Left cardiac atrium (tissue), 4 donors: ENCODE data around the gene EPHA3. TPM values are rescaled to one million over a fixed set of nuclear protein-coding genes. Genes with fewer than 3 reads are reported as not detected.

Experiments used
- ATAC-seq, 2 donors: fragments of 200-7000 bp; cut with Tn5 transposase; one replicate each; pipeline ENCODE4 v1.9.1; 2020; ENCODE audit warnings: mild to moderate bottlenecking in 2 of 2, moderate library complexity in 2 of 2
- DNase-seq: peaks from one replicate; pipeline ENCODE4 v3.0.0-alpha.2; 2020
- intact Hi-C, 2 donors: fragments of 100-400 bp; cut with DNase I; formaldehyde crosslinking; loops; one replicate each; pipeline versions ENCODE4 v1.14.1 to v1.15.1; 2022 to 2023
- total RNA-seq, 2 donors: library from RNA; stranded (reverse); fragmentation: NEBNext Ultra II Directional; extraction: Animal tissue kit (Norgen Biotek cat#: 25700); gene quantifications; one replicate each; pipeline ENCODE4 v1.2.1, GENCODE V29; 2021
- donor health status: DM: no; HTN: yes; CAD: no.
- donor health status: DM: no; HTN: yes; CAD: no; lungs with severe emphysema.
- donor health status: DM: yes; HTN: yes; CAD: no.
- donor health status: Dilated cardiomyopathy.

Gene EPHA3
- total RNA-seq, 2 donors from 2014 or later: 5.6 to 8.1 TPM

- intact Hi-C loops: no loop called here
- DNase-seq (no peak), ATAC-seq (no peak)
These were observed 156.7 kb downstream of the EPHA3 start for GRCh38 chr3:89264037-89264560.

DNA sequence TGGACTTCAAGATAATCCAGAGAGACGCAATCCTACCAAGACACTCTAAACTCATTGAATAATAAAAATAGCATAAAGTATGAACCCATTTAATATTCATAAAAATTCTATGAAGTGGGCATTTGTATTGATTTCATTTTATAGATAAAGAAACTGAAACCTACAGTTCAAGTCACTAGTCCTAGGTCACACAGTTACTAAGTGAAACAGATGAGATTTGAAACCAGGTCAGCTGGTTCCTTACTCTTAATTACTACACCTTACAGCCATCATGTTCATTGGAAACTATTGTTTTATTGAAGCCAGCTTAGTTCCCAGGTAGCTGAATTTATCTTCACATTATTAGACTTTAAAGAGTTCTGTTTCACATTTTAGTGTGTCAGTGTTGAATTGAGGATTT lies 158.7 kb downstream of the EPHA3 start:
- DNase-seq (no peak), ATAC-seq (no peak)
- intact Hi-C loops: no loop called here

DNA sequence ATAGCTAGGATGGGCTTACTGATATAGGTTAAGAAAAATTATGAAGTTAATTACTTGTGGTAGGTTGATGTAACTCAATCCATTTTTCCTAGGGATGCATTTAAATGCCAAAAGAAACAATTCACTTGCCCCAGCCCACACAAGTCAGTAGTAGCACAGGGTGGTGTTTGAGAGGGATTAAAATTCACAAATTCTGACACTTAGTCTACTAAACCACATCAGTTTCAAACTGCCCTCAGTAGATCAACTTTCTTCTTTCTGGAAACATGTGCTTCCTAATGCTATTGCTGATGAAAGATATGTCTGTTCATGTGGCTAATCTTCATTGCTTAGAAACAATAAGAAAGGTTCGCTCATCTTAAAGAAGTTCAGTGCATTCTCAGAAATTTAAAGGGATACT lies 160.6 kb downstream of the EPHA3 start:
- DNase-seq: no peak
- ATAC-seq: no peak
- intact Hi-C loops: no loop called here

GRCh38 chr3:89270201-89270600 lies 162.8 kb downstream of the EPHA3 start:
- DNase-seq (no peak), ATAC-seq (no peak)
- intact Hi-C loops: no loop called here

DNA sequence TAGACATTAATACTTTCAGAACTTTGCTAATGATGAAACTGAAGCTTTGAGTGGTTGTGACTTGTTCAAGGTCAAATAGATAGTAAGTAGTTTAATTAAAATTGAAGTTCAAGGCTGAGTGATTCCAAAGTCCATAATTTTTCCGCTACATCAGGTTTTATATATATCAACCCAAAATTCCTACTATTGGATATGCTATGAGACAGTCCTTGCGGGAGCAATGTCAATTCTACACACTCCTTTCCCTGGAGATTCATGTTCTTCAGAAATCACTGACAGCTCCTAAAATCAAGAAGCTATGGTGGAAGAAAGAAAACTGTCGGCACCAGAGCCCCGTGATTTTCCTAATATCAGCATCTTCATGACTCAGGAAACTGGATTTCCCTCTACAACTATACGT lies 167.6 kb downstream of the EPHA3 start:
- ATAC-seq (no peak), DNase-seq (no peak)
- intact Hi-C loops: no loop called here

DNA sequence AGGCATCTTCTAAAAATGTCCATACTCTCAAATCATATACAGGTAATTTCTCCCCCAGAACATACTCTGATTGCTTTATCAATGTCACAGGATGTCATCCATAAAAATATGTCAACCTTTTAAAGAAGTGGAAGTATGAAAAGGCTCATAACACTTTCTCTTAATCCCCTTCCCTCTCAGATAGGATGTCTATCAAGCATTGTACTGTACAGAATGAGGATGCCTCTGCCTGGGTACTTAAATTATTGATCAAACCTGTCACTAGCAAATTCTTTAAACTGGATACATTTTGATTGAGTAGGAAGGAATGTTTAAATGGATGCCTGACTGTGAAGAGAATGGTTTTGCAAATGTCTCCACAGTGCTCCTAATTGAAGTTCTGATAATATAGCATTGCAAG lies 168.7 kb downstream of the EPHA3 start:
- intact Hi-C loops: no loop called here
- DNase-seq: no peak
- no peak for ATAC-seq

DNA sequence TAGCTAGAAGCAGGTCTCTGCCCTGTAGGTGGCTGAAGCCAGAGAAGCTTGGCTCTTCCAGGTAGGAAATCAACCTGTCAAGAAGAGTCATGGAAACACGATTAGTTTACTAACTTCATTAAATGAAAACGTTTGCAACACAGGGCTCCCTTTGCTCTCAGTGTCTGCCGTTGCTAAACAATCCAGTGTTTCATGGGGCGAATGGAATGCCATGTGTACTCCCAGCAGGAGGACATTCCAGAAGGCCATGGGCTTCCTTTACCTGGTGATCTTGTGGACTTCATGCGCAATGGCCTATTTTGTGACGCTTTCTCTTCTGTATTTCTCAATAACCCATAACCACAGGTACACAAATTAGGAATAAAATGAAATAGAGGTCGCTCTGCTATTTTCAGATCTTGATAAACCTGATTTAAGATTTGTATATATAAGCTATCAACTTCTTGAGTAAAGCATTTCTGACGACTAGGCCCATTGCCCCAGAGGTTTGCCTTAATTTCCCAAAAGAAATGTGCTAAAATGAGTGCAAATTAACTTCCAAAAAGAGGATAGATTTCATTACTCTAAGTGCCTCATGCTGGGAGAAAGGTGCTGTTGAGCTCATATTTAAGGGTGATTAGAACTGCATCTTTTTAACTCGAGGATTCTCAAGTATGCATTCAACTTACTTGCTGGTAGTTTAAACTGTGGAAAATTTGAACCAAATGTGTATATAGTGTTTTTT lies 171.0 kb downstream of the EPHA3 start:
- no peak for DNase-seq
- ATAC-seq: no peak
- intact Hi-C loops: no loop called here

DNA sequence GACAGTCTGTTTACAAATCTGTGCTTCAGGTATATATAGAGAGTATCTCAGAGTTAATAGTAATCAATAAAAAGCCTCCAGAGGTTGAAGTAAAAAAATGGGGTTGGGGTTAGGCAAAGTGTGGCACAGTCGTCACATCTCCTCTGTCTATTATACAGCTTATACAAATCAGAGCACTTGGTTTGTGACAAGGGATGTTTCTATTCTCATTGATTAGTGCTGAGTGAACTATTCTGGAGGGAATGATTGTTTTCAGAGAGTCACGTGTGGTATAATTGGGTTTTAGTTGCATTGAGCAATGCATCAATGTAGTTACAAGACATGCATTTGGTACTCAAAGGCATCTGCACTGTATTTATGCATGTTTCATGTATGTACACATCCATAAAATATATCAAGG lies 172.9 kb downstream of the EPHA3 start:
- DNase-seq (no peak), ATAC-seq (no peak)
- intact Hi-C loops: no loop called here

DNA sequence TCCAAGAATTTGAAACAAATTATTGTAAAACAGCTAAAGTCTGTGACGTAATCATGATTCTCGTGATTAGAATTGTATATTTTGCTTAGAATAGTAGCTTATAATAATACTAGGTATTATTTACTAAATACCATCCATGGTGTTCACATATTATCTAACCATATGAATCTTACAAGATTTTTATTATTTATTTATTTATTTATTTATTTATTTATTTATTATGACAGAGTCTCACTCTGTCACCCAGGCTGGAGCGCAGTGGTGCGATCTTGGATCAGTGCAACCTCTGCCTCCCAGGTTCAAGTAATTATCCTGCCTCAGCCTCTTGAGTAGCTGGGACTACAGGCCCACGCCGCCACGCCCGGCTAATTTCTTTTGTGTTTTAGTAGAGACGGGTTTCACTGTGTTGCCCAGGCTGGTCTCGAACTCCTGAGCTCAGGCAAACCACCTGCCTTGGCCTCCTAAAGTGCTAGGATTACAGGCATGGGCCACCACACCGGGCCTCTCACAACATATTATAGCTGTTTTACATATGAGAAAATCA lies 173.5 kb downstream of the EPHA3 start:
- ATAC-seq: no peak
- intact Hi-C loops: no loop called here
- DNase-seq: no peak

- DNase-seq (no peak), ATAC-seq (no peak)
- intact Hi-C loops: no loop called here
These were observed 180.6 kb downstream of the EPHA3 start for GRCh38 chr3:89287902-89288508.

GRCh38 chr3:89289574-89290190 lies 182.3 kb downstream of the EPHA3 start:
- ATAC-seq (no peak), DNase-seq (no peak)
- intact Hi-C loops: no loop called here

GRCh38 chr3:89297199-89297598 lies 189.8 kb downstream of the EPHA3 start:
- DNase-seq (no peak), ATAC-seq (no peak)
- intact Hi-C loops: no loop called here

DNA sequence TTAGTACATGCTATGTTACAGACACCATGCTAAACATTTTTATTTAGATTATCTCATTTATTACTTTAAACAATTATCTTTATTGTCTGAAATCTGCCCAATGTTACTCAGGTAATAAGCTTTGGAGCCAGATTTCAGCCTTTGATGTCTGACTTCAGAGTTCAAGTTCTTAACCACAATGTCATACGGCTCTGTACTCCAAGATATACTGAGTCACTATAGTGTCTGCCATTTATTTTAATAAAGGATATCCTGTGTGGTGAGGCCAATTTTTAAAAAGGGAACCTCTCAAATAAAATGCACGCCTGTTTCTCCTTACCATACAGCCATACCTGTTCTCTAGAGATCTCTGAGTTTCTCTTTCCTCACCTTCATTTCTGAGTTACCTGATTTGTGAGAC lies 193.1 kb downstream of the EPHA3 start:
- intact Hi-C loops: no loop called here
- DNase-seq (no peak), ATAC-seq (no peak)

DNA sequence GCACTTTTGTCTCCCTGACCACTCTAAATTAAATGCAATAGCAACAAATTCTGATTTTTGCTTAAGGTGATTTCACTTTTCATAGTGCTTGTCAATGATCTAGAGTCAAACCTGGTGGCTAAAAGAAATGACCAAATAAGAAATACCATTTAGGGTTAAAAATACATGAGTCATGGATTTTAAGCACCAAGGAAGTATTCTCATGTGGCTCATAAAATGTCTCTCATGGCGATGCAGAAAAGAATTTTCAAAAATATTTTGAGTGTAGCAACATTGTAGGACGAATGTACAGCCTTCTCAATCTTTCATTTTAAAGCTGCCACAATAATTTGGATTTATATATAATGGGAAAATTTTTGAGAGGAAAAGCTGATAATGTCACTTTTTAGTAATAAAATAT lies 193.6 kb downstream of the EPHA3 start:
- intact Hi-C loops: no loop called here
- DNase-seq (no peak), ATAC-seq (no peak)

DNA sequence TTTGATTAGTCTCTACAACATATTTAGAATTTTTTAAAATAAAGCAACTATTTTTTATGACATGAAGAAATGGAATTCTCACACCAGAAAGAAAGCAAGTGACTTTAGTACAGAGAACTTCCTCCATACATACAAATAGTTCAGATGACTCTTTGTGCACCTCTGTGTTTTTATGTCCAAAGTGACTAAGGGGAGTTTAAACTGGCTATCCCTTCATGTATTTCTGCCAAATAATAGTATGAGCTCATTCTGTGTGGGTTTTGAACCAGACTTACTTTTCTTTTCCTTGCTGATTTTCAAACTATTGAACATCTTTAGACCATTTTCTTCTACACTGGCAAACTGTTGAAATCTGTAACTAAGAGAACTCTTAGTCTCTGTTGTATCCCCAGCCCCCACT lies 196.3 kb downstream of the EPHA3 start:
- DNase-seq (no peak), ATAC-seq (peak in 1 of 2 donors; percentile 58)
- intact Hi-C loops: no loop called here

- intact Hi-C loops: no loop called here
- ATAC-seq (peak in 1 of 2 donors; percentile 70), DNase-seq (no peak)
These were observed 199.1 kb downstream of the EPHA3 start for GRCh38 chr3:89306540-89306939.

DNA sequence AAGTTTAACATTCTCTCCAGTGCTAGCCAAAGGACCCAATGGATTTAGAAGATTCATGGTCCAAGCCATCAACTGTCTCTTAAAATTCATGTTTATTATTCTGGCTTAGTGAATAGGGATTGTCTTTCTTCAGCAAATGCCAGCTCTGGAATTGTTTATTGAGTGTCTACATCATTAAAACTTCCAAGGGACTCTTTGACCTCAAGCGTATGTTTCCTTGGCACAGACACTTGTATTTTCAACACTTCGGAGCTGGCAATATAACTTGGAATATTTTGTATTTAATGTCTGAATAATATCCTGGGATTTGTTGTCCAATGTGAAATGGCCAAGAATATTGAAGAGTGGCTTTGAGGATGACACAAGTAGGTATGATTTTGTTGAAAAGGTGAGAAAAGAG lies 204.2 kb downstream of the EPHA3 start:
- intact Hi-C loops: no loop called here
- no peak for DNase-seq
- ATAC-seq: no peak

DNA sequence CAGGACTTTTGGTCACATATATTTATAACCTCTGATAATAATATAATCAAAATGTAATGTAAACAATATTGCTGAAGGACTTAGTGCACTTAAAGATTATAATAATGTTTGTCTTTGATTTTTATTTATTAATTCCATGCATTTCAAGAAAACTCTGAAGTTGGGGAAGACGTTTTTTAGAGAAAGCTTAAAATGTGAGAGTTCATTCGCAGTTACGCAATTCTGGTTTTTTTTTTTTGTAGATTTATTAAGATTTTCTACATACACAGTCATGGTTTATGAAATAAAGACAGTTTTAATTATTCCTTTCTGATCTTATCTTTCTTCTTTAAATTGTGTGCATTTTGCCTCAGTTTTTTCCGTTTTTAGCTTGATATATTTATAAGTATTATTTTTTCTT lies 204.7 kb downstream of the EPHA3 start:
- no peak for DNase-seq
- ATAC-seq: no peak
- intact Hi-C loops: no loop called here

GRCh38 chr3:89314454-89315098 lies 207.2 kb downstream of the EPHA3 start:
- no peak for DNase-seq
- no peak for ATAC-seq
- intact Hi-C loops: no loop called here
